Right renal cortex interstitium (tissue), 3 donors: ENCODE measurements around the gene KSR1. TPM values are rescaled to one million over a fixed set of nuclear protein-coding genes. Genes with fewer than 3 reads are reported as not detected.
"Not testable (repeated sequence)": the region's sequence is repeated elsewhere in the genome, so short reads cannot be mapped to it uniquely, and the experiment has no call there.

Source experiments
- DNase-seq, 3 donors: peaks; one replicate each; pipeline ENCODE4 v3.0.0-alpha.2; 2013; ENCODE audit warnings: low read depth in 3 of 3, low spot score in 2 of 3
- polyA plus RNA-seq, 3 donors: library from polyadenylated mRNA; unstranded; fragments of 120-200 nt; gene quantifications; one replicate each; pipeline ENCODE4 v1.2.1, GENCODE V29; 2013; ENCODE audit not compliant: insufficient read length in 3 of 3

The KSR1 gene
- polyA plus RNA-seq, 3 donors = 35.8 to 42.9 (median 41.6) TPM

GRCh38 chr17:27490391-27490790 lies 34.1 kb downstream of the KSR1 start:
- DNase-seq = no peak

GRCh38 chr17:27491713-27492190 lies 35.5 kb downstream of the KSR1 start:
- no peak for DNase-seq

GRCh38 chr17:27492470-27492869 lies 36.2 kb downstream of the KSR1 start:
- no peak for DNase-seq

GRCh38 chr17:27493088-27493487 lies 36.8 kb downstream of the KSR1 start:
- DNase-seq = no peak

- DNase-seq = no peak
Measured at GRCh38 chr17:27494192-27495091, 38.2 kb downstream of the KSR1 start.

GRCh38 chr17:27495460-27495859 lies 39.2 kb downstream of the KSR1 start:
- no peak for DNase-seq

GRCh38 chr17:27496005-27496404 lies 39.8 kb downstream of the KSR1 start:
- DNase-seq = no peak

GRCh38 chr17:27496437-27496943 lies 40.2 kb downstream of the KSR1 start:
- peak in 1 of 3 donors; percentile 73 for DNase-seq

- no peak for DNase-seq
Measured at GRCh38 chr17:27496971-27497370, 40.7 kb downstream of the KSR1 start.

GRCh38 chr17:27497696-27498095 lies 41.4 kb downstream of the KSR1 start:
- no peak for DNase-seq

GRCh38 chr17:27498615-27499309 lies 42.5 kb downstream of the KSR1 start:
- DNase-seq = no peak

- DNase-seq = no peak
Measured at GRCh38 chr17:27499451-27500265, 43.4 kb downstream of the KSR1 start.

- DNase-seq = not testable (repeated sequence)
Measured at GRCh38 chr17:27501338-27501737, 45.1 kb downstream of the KSR1 start.

GRCh38 chr17:27502526-27503324 lies 46.5 kb downstream of the KSR1 start:
- no peak for DNase-seq

- DNase-seq = no peak
Measured at GRCh38 chr17:27503611-27504010, 47.4 kb downstream of the KSR1 start.

GRCh38 chr17:27504188-27504995 lies 48.1 kb downstream of the KSR1 start:
- DNase-seq = no peak

- DNase-seq = no peak
Measured at GRCh38 chr17:27506348-27507218, 50.3 kb downstream of the KSR1 start.
